K562 (cell line): ENCODE data around the gene STUB1.

Experiments
- REST ChIP-seq, 2 experiments: fragments of 450-650 bp; formaldehyde crosslinking in 1 of 2; IDR thresholded peaks; 2 replicates each; pipeline versions ENCODE4 v1.4.0 to v1.6.1; 2014 to 2020; ENCODE audit warnings: mild to moderate bottlenecking in 2 of 2, borderline replicate concordance in 1 of 2, low read depth in 1 of 2
- WHSC1 ChIP-seq: IDR thresholded peaks from one replicate; pipeline ENCODE4 v1.6.1; 2012; ENCODE audit warnings: low read length, control low read depth, inconsistent platforms

GRCh38 chr16:725041-725376 lies 44.8 kb downstream of the STUB1 start:
- TF ChIP-seq REST (IDR thresholded peaks at IDR 0.05; ENCODE audit: borderline replicate concordance) (no peak), REST (CRISPR knock-in tag; IDR thresholded peaks at IDR 0.05; ENCODE audit: low read depth) (no peak), WHSC1 (no peak)
